ENCODE measurements around the gene PGA5.
"Not testable (repeated sequence)": the region's sequence is repeated elsewhere in the genome, so short reads cannot be mapped to it uniquely, and the experiment has no call there.

Gene PGA5

GRCh38 chr11:61213711-61214324 is 27.2 kb upstream of the PGA5 start:
- H3K36me3 Mint-ChIP-seq, H3K27ac Mint-ChIP-seq, H3K9me3 Mint-ChIP-seq, H3K4me3 Mint-ChIP-seq, H3K4me1 Mint-ChIP-seq, H3K27me3 Mint-ChIP-seq: not testable (repeated sequence)

DNA sequence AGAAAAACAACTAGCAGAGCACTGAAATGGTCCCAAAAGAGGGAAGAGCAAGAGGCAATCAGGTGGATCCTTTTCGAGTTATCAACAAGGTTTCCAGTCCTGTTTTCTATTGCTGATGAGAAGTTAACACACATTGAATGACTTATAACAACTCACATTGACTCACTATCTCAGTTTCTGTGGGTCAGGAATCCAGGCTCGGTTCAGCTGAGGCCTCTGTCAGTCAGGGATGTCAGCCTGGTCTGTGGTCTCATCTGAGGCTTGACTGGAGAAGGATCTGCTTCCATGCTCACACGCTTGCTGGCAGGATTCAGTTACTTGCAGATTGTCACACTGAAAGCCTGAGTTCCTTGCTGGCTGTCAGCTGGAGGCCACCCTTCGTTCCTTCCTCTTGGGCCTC is 22.7 kb upstream of the PGA5 start:
- H3K4me3 Mint-ChIP-seq, H3K4me1 Mint-ChIP-seq, H3K9me3 Mint-ChIP-seq, H3K36me3 Mint-ChIP-seq, H3K27me3 Mint-ChIP-seq, H3K27ac Mint-ChIP-seq: not testable (repeated sequence)

- H3K27me3 Mint-ChIP-seq, H3K4me3 Mint-ChIP-seq, H3K9me3 Mint-ChIP-seq, H3K27ac Mint-ChIP-seq, H3K36me3 Mint-ChIP-seq, H3K4me1 Mint-ChIP-seq: not testable (repeated sequence)
Measured at GRCh38 chr11:61219016-61219415, 22.0 kb upstream of the PGA5 start.

DNA sequence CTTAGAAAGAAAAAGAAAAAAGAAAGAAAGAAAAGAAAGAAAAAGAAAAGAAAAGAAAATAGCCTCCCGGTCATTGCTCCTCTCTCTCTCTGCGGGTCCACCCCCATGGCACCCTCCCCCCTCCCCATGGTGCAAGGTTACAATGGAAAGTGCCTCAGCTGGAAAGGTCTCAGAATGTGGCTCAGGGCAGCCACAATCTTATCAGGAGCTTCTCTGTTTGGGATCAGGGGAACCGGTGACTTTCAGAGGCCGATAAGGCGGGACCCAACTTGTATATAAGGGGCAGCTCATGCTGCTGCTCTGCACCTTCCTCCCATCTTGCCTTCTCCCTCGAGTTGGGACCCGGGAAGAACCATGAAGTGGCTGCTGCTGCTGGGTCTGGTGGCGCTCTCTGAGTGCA is 18.9 kb upstream of the PGA5 start, which contains the start of gene PGA4:
Gene PGA4 (plus strand): TSS at position 301 of the 400 bp plus-strand sequence. CDS start 54 bp downstream, at position 355.
- H3K9me3 Mint-ChIP-seq, H3K4me1 Mint-ChIP-seq, H3K4me3 Mint-ChIP-seq, H3K36me3 Mint-ChIP-seq, H3K27me3 Mint-ChIP-seq, H3K27ac Mint-ChIP-seq: not testable (repeated sequence)

DNA sequence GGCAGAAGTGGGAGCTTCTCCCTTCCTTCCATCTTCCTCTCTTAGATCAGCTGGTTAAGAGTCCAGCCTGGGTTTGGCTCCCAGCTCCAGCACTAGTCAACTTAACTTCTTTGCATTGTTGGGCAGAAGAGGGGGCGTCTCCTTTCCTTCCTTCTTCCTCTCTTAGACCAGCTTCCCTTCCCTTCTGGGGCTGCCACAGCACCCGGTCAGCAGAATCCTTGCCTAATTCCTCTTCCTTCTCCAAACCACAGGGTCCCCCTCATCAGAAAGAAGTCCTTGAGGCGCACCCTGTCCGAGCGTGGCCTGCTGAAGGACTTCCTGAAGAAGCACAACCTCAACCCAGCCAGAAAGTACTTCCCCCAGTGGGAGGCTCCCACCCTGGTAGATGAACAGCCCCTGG is 18.3 kb upstream of the PGA5 start:
- H3K36me3 Mint-ChIP-seq, H3K27me3 Mint-ChIP-seq, H3K4me1 Mint-ChIP-seq, H3K27ac Mint-ChIP-seq, H3K9me3 Mint-ChIP-seq, H3K4me3 Mint-ChIP-seq: not testable (repeated sequence)

DNA sequence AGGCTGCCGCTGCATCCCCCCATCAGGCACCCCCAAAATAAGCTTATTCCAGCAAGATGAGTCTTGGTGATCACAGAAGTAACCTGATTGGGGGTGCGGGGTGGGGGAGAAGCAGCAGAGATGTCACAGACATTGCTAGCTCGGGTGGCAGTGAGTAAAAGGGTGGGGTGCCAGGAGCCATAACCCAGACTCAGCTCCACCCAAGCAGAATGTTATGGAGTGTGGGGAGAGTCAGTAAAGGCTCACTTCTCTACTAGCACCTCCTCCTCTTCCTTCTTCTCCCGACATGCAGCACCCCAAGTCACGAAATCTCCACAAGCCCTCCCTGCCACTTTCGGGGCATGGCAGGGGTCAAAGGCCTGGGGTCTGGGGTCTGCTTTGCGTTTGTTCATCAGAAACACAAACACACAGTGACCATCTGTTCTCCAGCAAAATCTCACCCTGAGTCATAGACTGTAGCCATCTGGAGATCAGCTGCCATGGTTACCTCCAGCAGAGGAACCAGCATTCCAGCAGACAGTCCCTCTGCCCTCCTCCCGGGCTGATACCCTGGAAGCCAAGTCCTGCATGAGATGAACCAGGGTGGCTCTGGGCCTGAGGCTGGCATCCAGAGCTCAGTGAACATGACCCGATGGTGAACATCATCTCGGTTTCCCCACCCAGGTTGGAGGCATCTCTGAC is 14.4 kb upstream of the PGA5 start:
- H3K27ac Mint-ChIP-seq, H3K4me1 Mint-ChIP-seq, H3K9me3 Mint-ChIP-seq, H3K4me3 Mint-ChIP-seq, H3K27me3 Mint-ChIP-seq, H3K36me3 Mint-ChIP-seq: not testable (repeated sequence)

- H3K9me3 Mint-ChIP-seq, H3K4me1 Mint-ChIP-seq, H3K36me3 Mint-ChIP-seq, H3K4me3 Mint-ChIP-seq, H3K27me3 Mint-ChIP-seq, H3K27ac Mint-ChIP-seq: not testable (repeated sequence)
Measured at GRCh38 chr11:61229458-61229857, 11.5 kb upstream of the PGA5 start.

- H3K27ac Mint-ChIP-seq, H3K36me3 Mint-ChIP-seq, H3K4me1 Mint-ChIP-seq, H3K9me3 Mint-ChIP-seq, H3K27me3 Mint-ChIP-seq, H3K4me3 Mint-ChIP-seq: not testable (repeated sequence)
Measured at GRCh38 chr11:61231033-61231432, 9.9 kb upstream of the PGA5 start.

DNA sequence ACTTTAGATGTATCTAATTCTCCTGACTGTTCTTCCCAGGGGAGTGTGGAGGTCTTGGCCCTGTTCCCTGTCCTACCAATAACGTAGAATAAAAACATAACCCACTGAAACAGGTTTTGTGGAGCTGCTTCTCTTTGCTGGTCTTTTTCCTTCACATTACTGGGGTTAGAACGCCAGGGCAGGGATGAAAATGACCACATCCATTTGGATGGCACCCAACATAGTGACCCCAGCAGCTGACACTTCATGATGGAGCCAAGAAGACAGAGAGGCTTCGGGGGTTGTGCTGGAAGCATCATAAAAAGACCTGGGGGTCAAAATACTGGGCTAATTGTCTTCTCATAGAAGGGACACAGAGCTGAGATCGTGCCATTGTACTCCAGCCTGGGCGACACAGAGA is 9.4 kb upstream of the PGA5 start:
- H3K27me3 Mint-ChIP-seq, H3K36me3 Mint-ChIP-seq, H3K9me3 Mint-ChIP-seq, H3K4me1 Mint-ChIP-seq, H3K27ac Mint-ChIP-seq, H3K4me3 Mint-ChIP-seq: not testable (repeated sequence)

DNA sequence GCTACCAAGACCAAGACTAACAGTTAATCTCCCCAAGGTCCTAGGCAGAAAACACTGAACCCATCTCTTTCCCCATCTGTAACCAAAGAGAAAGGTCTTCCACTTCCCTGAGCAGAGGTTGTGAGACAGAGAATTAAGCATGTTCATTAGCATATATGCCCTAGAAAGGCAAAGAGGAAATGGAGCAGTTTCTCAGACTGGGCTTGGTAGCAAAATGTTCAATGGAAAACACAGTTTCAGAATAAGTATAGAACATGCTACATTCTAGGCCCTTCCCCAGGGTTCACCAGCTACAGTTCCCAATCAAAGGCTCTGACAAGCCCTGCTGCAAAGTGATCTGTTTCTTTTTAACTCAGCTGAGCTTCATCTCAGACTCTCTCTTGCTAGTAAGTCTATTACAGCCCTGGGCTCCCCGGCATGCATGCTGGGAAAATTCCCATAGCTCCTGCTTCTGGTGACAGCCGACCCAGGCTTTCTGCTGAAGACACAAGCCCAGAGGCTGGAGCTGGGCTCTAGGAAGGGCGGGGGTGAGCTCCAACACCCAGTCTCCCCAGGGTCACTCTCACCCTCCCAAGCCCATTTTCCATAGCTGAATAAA is 8.3 kb upstream of the PGA5 start:
- not testable (repeated sequence) for H3K27me3 Mint-ChIP-seq, H3K4me1 Mint-ChIP-seq, H3K27ac Mint-ChIP-seq, H3K4me3 Mint-ChIP-seq, H3K36me3 Mint-ChIP-seq, H3K9me3 Mint-ChIP-seq

DNA sequence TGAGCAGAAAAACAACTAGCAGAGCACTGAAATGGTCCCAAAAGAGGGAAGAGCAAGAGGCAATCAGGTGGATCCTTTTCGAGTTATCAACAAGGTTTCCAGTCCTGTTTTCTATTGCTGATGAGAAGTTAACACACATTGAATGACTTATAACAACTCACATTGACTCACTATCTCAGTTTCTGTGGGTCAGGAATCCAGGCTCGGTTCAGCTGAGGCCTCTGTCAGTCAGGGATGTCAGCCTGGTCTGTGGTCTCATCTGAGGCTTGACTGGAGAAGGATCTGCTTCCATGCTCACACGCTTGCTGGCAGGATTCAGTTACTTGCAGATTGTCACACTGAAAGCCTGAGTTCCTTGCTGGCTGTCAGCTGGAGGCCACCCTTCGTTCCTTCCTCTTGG is 3.8 kb upstream of the PGA5 start:
- not testable (repeated sequence) for H3K4me3 Mint-ChIP-seq, H3K36me3 Mint-ChIP-seq

GRCh38 chr11:61240288-61240687 is 687 bp upstream of the PGA5 start:
- not testable (repeated sequence) for H3K9me3 Mint-ChIP-seq, H3K4me3 Mint-ChIP-seq, H3K36me3 Mint-ChIP-seq, H3K27ac Mint-ChIP-seq, H3K4me1 Mint-ChIP-seq, H3K27me3 Mint-ChIP-seq

More for the DNA sequence above, 3.8 kb upstream of the PGA5 start:
- H3K4me1 Mint-ChIP-seq, H3K9me3 Mint-ChIP-seq, H3K27me3 Mint-ChIP-seq, H3K27ac Mint-ChIP-seq: not testable (repeated sequence)

- H3K9me3 Mint-ChIP-seq, H3K4me3 Mint-ChIP-seq, H3K36me3 Mint-ChIP-seq, H3K27ac Mint-ChIP-seq, H3K27me3 Mint-ChIP-seq, H3K4me1 Mint-ChIP-seq: not testable (repeated sequence)
Measured at GRCh38 chr11:61241526-61241925, 551 bp downstream of the PGA5 start.

DNA sequence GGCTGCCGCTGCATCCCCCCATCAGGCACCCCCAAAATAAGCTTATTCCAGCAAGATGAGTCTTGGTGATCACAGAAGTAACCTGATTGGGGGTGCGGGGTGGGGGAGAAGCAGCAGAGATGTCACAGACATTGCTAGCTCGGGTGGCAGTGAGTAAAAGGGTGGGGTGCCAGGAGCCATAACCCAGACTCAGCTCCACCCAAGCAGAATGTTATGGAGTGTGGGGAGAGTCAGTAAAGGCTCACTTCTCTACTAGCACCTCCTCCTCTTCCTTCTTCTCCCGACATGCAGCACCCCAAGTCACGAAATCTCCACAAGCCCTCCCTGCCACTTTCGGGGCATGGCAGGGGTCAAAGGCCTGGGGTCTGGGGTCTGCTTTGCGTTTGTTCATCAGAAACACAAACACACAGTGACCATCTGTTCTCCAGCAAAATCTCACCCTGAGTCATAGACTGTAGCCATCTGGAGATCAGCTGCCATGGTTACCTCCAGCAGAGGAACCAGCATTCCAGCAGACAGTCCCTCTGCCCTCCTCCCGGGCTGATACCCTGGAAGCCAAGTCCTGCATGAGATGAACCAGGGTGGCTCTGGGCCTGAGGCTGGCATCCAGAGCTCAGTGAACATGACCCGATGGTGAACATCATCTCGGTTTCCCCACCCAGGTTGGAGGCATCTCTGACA is 4.4 kb downstream of the PGA5 start:
- H3K36me3 Mint-ChIP-seq, H3K9me3 Mint-ChIP-seq, H3K27me3 Mint-ChIP-seq: not testable (repeated sequence)

GRCh38 chr11:61248071-61248470 is 7.1 kb downstream of the PGA5 start:
- not testable (repeated sequence) for H3K9me3 Mint-ChIP-seq, H3K4me1 Mint-ChIP-seq, H3K27ac Mint-ChIP-seq, H3K4me3 Mint-ChIP-seq, H3K27me3 Mint-ChIP-seq, H3K36me3 Mint-ChIP-seq

More for the DNA sequence above, 4.4 kb downstream of the PGA5 start:
- H3K4me1 Mint-ChIP-seq, H3K27ac Mint-ChIP-seq, H3K4me3 Mint-ChIP-seq: not testable (repeated sequence)

DNA sequence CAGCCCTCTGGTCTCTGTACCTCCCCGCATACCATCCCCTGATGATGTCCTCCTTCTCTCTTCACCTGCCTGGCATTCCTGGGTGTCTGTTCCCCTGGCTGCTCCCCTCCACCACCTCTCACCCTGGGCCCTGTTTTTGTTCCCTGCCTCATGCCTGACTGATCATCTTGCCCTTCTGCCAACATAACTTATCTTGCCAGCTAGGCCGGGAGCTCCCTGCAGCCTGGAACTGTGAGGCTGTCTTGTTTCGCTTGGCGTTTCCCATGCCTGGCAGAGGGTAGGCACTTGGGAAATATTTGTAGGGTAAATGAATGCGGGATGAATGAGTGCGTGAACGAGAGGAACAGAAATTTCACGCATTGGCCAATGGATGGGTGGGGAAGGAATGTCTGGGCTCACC is 8.2 kb downstream of the PGA5 start:
- not testable (repeated sequence) for H3K4me1 Mint-ChIP-seq, H3K27me3 Mint-ChIP-seq, H3K4me3 Mint-ChIP-seq, H3K9me3 Mint-ChIP-seq, H3K36me3 Mint-ChIP-seq, H3K27ac Mint-ChIP-seq
